ENCODE data around the gene FKRP.
"Not testable (repeated sequence)": the region's sequence is repeated elsewhere in the genome, so short reads cannot be mapped to it uniquely, and the experiment has no call there.

FKRP gene

GRCh38 chr19:46745030-46745429 is 827 bp upstream of the FKRP start:
- CTCF ChIA-PET = interaction anchor here (0.8 to 2.1 kb wide), 6 partner anchors 9 to 40 kb away, joined by 3 to 11 read pairs (median 4); no protein-coding TSS in a partner anchor
- peaks cover 55% of the 10 kb centered on the region for H3K4me1 Mint-ChIP-seq
- no peaks in the 10 kb centered on the region for H3K9me3 Mint-ChIP-seq
- H3K36me3 Mint-ChIP-seq = peaks cover 25% of the 10 kb centered on the region
- H3K4me3 Mint-ChIP-seq = peak overlapping the region; percentile 93
- no peaks in the 10 kb centered on the region for H3K27me3 Mint-ChIP-seq
- H3K27ac Mint-ChIP-seq = peak overlapping the region; percentile 85
- no peak for DNase-seq

GRCh38 chr19:46746281-46747057 is 612 bp downstream of the FKRP start, which contains the start of gene STRN4:
TSS of gene STRN4 (minus strand) at chr19:46746450. CDS start at chr19:46746430, 20 bp downstream.
- Mint-ChIP-seq H3K9me3 (no peaks in the 10 kb centered on the region), H3K4me3 (peak within 1 kb of the TSS; percentile 93), H3K27ac (peak within 1 kb of the TSS; percentile 85), H3K4me1 (peaks cover 53% of the 10 kb centered on the region), H3K27me3 (no peaks in the 10 kb centered on the region), H3K36me3 (peaks cover 23% of the 10 kb centered on the region)
- DNase-seq = peak; percentile 64
- CTCF ChIA-PET = no interaction called here

- Mint-ChIP-seq H3K9me3 (no peaks in the 10 kb centered on the region), H3K4me1 (peaks cover 42% of the 10 kb centered on the region), H3K27ac (peak overlapping the region; percentile 28), H3K4me3 (peak overlapping the region; percentile 51), H3K27me3 (no peaks in the 10 kb centered on the region), H3K36me3 (peaks cover 16% of the 10 kb centered on the region)
- peak; percentile 87 for DNase-seq
- CTCF ChIA-PET = interaction anchor here (0.6 to 7.8 kb wide), 9 partner anchors 10 to 219 kb away, joined by 3 to 124 read pairs (median 4); no protein-coding TSS in a partner anchor
These were observed 2.7 kb downstream of the FKRP start for GRCh38 chr19:46748325-46749109.

GRCh38 chr19:46753420-46754155 is 7.7 kb downstream of the FKRP start:
- H3K4me3 Mint-ChIP-seq = no peak overlapping the region
- no peaks in the 10 kb centered on the region for H3K9me3 Mint-ChIP-seq
- H3K27ac Mint-ChIP-seq = no peak overlapping the region
- H3K4me1 Mint-ChIP-seq = peaks cover 15% of the 10 kb centered on the region
- CTCF ChIA-PET = interaction anchor here (0.5 to 7.8 kb wide), 29 partner anchors 8 to 224 kb away, joined by 3 to 124 read pairs (median 5); partner anchors contain the start of genes AP2S1, FKRP and SLC1A5
- H3K27me3 Mint-ChIP-seq = no peaks in the 10 kb centered on the region
- peaks cover 12% of the 10 kb centered on the region for H3K36me3 Mint-ChIP-seq
- peak; percentile 87 for DNase-seq

GRCh38 chr19:46755077-46755852 is 9.4 kb downstream of the FKRP start:
- Mint-ChIP-seq H3K9me3 (no peaks in the 10 kb centered on the region), H3K27ac (no peak overlapping the region)
- CTCF ChIA-PET = interaction anchor here (0.6 to 7.8 kb wide), 11 partner anchors 11 to 497 kb away, joined by 3 to 124 read pairs (median 6); no protein-coding TSS in a partner anchor

GRCh38 chr19:46755853-46756543 is 10.1 kb downstream of the FKRP start:
- CTCF ChIA-PET = interaction anchor here (0.8 to 7.8 kb wide), 5 partner anchors 10 to 84 kb away, joined by 3 to 124 read pairs (median 23); no protein-coding TSS in a partner anchor
- Mint-ChIP-seq H3K27ac (no peak overlapping the region), H3K36me3 (peaks cover 4% of the 10 kb centered on the region), H3K27me3 (no peaks in the 10 kb centered on the region), H3K4me1 (peaks cover 11% of the 10 kb centered on the region), H3K4me3 (no peak overlapping the region), H3K9me3 (no peaks in the 10 kb centered on the region)
- no peak for DNase-seq

More at GRCh38 chr19:46755077-46755852, 9.4 kb downstream of the FKRP start:
- no peaks in the 10 kb centered on the region for H3K27me3 Mint-ChIP-seq
- H3K4me1 Mint-ChIP-seq = peaks cover 11% of the 10 kb centered on the region
- DNase-seq = no peak
- H3K4me3 Mint-ChIP-seq = no peak overlapping the region
- H3K36me3 Mint-ChIP-seq = peaks cover 7% of the 10 kb centered on the region

GRCh38 chr19:46756544-46756888 is 10.7 kb downstream of the FKRP start:
- DNase-seq = no peak
- no peaks in the 10 kb centered on the region for H3K9me3 Mint-ChIP-seq
- no peak overlapping the region for H3K27ac Mint-ChIP-seq
- H3K36me3 Mint-ChIP-seq = peaks cover 3% of the 10 kb centered on the region
- H3K27me3 Mint-ChIP-seq = no peaks in the 10 kb centered on the region
- no peak overlapping the region for H3K4me3 Mint-ChIP-seq
- CTCF ChIA-PET = interaction anchor here (0.8 to 4.9 kb wide), 4 partner anchors 10 to 82 kb away, joined by 3 to 83 read pairs (median 16); no protein-coding TSS in a partner anchor
- H3K4me1 Mint-ChIP-seq = peaks cover 11% of the 10 kb centered on the region

GRCh38 chr19:46759206-46759605 is 13.3 kb downstream of the FKRP start:
- Mint-ChIP-seq H3K4me3 (no peak overlapping the region), H3K36me3 (peaks cover 2% of the 10 kb centered on the region), H3K4me1 (peaks cover 3% of the 10 kb centered on the region), H3K9me3 (no peaks in the 10 kb centered on the region), H3K27ac (no peak overlapping the region), H3K27me3 (no peaks in the 10 kb centered on the region)
- no peak for DNase-seq
- CTCF ChIA-PET = interaction anchor here (2.1 to 4.9 kb wide), 4 partner anchors 7 to 80 kb away, joined by 12 to 83 read pairs (median 18); no protein-coding TSS in a partner anchor

GRCh38 chr19:46759817-46760333 is 14.0 kb downstream of the FKRP start:
- no peak for DNase-seq
- Mint-ChIP-seq H3K4me1 (peaks cover 3% of the 10 kb centered on the region), H3K36me3 (peaks cover 2% of the 10 kb centered on the region), H3K27me3 (no peaks in the 10 kb centered on the region), H3K4me3 (no peak overlapping the region), H3K27ac (no peak overlapping the region), H3K9me3 (no peaks in the 10 kb centered on the region)
- CTCF ChIA-PET = interaction anchor here (4.9 kb wide), 1 partner anchor 79 kb away, joined by 83 read pairs; no protein-coding TSS in a partner anchor

GRCh38 chr19:46760363-46760762 is 14.5 kb downstream of the FKRP start:
- H3K36me3 Mint-ChIP-seq = peaks cover 2% of the 10 kb centered on the region
- no peak for DNase-seq
- CTCF ChIA-PET = interaction anchor here (4.9 kb wide), 1 partner anchor 78 kb away, joined by 83 read pairs; no protein-coding TSS in a partner anchor
- H3K4me3 Mint-ChIP-seq = no peak overlapping the region
- H3K27me3 Mint-ChIP-seq = no peaks in the 10 kb centered on the region
- no peaks in the 10 kb centered on the region for H3K9me3 Mint-ChIP-seq
- H3K27ac Mint-ChIP-seq = no peak overlapping the region
- peaks cover 3% of the 10 kb centered on the region for H3K4me1 Mint-ChIP-seq

GRCh38 chr19:46760897-46761296 is 15.0 kb downstream of the FKRP start:
- H3K9me3 Mint-ChIP-seq, H3K36me3 Mint-ChIP-seq, H3K4me3 Mint-ChIP-seq, DNase-seq, H3K27me3 Mint-ChIP-seq, H3K4me1 Mint-ChIP-seq, H3K27ac Mint-ChIP-seq: not testable (repeated sequence)
- CTCF ChIA-PET = interaction anchor here (1.4 to 4.9 kb wide), 2 partner anchors 78 to 79 kb away, joined by 4 to 83 read pairs; no protein-coding TSS in a partner anchor

- no peak overlapping the region for H3K27ac Mint-ChIP-seq
- H3K36me3 Mint-ChIP-seq = peaks cover 2% of the 10 kb centered on the region
- peaks cover 3% of the 10 kb centered on the region for H3K4me1 Mint-ChIP-seq
- no peaks in the 10 kb centered on the region for H3K9me3 Mint-ChIP-seq
- CTCF ChIA-PET = interaction anchor here (1.4 kb wide), 1 partner anchor 79 kb away, joined by 4 read pairs; no protein-coding TSS in a partner anchor
- H3K4me3 Mint-ChIP-seq = no peak overlapping the region
- DNase-seq = no peak
- no peaks in the 10 kb centered on the region for H3K27me3 Mint-ChIP-seq
These were observed 15.6 kb downstream of the FKRP start for GRCh38 chr19:46761418-46761831.

All from activated naive CD4-positive, alpha-beta T cell treated with anti-CD3 and anti-CD28 coated beads, Interleukin-2, amount 10 ng/mL, durations not matched to agents 7 days and 5 days (primary cell).